Stimulated activated CD4-positive, alpha-beta T cell treated with anti-CD3 and anti-CD28 coated beads, Interleukin-1b, Interleukin-23, amount 100 ng/mL, for 24 hours (primary cell): Measurements from ENCODE around the gene JAKMIP3.
"Not testable (repeated sequence)": the region's sequence is repeated elsewhere in the genome, so short reads cannot be mapped to it uniquely, and the experiment has no call there.

Experiments used
- DNase-seq, 4 experiments: peaks; one replicate each; pipeline ENCODE4 v3.0.0-alpha.2; 2020; ENCODE audit warnings: low read depth in 4 of 4, low spot score in 1 of 4

Gene JAKMIP3

GRCh38 chr10:132064082-132064755 is 1.5 kb upstream of the JAKMIP3 start:
- DNase-seq, result no peak

DNA sequence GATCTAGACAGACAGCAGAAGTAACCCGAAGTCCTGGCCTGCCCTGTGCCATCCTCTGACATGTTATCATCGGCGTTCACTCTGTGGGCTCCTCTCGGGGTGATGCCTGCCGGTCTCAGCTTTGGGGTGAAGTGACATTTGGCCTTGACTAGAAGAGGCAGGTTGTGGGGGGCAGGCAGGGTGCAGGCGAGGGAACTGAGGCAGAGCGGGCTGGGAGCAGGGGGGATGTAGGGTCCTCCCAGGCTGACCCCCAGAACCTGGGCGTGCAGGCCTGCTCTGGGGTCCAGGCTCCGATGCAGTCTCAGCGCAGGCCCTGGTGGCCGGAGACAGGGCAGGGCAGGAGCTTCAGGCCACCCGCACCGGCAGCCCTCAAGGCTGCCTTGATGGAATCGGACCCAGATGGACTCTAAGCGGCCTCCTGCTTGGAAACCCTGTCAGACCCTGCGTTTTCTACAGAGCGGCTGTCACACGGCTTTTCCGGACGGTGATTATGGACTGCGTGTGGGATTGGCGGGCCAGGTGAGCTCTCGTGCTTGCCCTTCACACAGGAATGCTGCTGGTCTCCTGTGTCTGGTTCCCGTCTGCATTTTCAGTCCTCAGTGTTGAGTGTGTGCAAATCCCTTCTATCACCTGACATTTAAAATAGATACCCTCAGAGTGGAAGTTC is 842 bp upstream of the JAKMIP3 start:
- no peak for DNase-seq

- DNase-seq, result no peak
Observed at GRCh38 chr10:132066186-132066585, 440 bp downstream of the JAKMIP3 start.

GRCh38 chr10:132066812-132067211 is 1.1 kb downstream of the JAKMIP3 start:
- DNase-seq, result no peak

DNA sequence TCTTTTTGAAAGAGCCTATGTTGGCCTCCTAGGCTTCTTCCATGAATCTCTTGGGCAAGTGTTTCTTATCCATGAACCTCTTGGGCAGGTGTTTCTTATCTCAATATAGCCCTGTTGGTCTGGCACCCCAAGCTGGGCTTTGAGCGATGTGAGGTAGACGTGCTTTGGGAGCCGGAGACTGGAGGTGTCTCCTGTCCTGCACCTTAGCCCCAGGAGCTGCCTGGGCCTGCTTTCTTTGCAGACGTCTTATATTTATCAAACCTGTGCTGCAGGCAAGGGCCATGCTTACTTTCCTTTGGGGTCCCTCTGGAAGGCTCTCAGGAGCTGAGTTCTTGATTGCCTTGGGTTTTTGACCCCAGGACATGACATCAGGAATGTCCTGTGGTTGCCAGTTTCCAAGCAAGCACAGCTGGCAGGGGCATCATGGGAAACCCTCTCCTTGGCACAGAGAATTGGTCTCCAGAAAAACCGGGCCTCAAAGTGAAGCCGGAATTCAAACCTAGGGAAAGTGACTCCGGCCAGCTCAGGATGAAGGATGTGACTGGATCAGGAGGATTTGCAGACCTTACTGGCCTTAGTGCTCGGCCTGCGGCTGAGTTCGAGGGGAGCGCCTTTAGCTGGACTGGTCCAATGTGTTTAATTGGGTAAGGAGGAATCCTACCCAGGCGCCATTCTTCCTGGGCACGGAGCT is 2.8 kb downstream of the JAKMIP3 start:
- DNase-seq, result no peak

- DNase-seq, result no peak
Observed at GRCh38 chr10:132069122-132069848, 3.5 kb downstream of the JAKMIP3 start.

DNA sequence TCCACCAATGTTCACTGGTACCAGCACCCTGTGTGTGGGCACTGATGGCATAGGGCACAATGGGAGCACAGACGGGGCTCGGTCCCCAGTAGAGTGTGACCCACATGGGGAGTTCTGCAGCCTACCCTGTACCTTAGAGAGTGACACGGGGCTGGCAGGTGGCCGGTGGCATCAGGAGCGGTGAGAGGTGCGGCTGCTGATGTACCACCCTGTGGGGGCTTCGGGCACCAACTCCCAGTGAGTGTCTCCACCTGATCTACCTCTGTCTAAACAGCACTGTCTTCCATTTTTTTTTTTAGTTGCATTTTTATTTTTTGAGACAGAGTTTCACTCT is 4.1 kb downstream of the JAKMIP3 start:
- DNase-seq, result no peak

- DNase-seq, result no peak
Observed at GRCh38 chr10:132070724-132071123, 5.0 kb downstream of the JAKMIP3 start.

- DNase-seq, result no peak
Observed at GRCh38 chr10:132071667-132072066, 5.9 kb downstream of the JAKMIP3 start.

DNA sequence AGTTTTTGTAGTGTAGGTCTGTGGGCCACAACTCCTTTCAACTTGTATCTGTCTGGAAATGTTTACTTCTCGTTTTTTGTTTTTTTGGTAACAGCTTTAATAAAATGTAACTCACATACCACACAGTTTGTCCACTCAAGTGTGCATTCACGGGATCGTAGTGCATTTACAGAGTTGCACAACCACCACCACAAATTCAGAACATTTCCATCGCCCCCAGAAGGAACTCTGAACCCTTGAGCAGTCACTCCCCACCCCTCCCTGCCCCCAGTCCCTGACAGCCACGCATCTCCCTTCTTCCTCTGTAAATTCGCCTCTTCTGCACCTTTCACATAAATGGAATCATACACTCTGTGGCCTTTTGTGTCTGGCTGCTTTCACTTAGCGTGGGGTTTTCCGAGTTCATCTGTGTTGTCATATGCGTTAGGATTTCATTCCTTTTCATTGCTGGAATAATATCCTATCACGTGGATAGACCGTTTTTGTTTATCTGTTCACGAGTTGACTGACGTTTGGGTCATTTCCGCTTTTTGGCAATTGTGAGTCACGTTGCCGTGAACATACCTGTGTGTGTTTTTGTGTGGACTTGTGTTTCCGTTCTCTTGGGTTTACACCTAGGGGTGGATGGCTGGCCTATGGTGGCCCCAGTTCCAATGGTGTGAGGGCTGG is 10.3 kb downstream of the JAKMIP3 start:
- no peak for DNase-seq

DNA sequence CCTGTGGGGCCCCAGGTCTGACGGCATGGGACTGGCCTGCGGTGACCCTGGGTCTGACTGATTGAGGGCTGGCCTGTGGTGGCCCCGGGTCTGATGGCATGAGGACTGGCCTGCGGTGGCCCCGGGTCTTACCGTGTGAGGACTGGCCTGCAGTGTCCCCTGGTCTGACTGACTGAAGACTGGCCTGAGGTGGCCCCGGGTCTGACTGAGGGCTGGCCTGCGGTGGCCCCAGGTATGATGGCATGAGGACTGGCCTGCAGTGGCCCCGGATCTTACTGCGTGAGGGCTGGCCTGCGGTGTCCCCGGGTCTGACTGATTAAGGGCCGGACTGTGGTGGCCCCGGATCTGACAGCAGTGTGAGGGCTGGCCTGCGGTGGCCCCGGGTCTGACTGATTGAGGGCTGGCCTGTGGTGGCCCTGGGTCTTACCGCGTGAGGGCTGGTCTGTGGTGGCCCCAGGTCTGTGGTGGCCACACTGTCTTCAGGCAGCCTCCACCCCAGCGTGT is 10.9 kb downstream of the JAKMIP3 start:
- no peak for DNase-seq

DNA sequence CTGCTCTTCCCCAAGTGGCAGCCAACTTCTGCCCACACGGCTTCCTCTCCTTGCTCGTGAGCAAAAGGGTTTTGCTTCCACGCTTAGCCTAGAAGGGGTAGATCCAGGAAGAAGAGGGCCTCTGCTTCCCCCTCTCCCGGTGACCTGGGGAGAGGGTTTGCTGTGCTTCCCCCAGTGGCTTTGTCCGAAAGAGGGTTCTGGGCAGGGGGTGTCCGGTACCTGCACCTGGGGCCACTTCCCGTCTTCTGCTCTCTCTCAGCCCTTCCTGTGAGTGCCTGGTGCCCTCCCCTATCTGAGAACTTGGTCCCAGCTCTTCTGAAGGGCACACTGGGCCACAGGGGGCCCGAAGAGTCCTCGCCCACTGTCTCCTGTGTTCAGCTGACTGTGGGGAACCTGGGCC is 11.3 kb downstream of the JAKMIP3 start:
- no peak for DNase-seq

- DNase-seq, result no peak
Observed at GRCh38 chr10:132078746-132079345, 13.1 kb downstream of the JAKMIP3 start.

- DNase-seq, result not testable (repeated sequence)
Observed at GRCh38 chr10:132084384-132084783, 18.6 kb downstream of the JAKMIP3 start.

GRCh38 chr10:132093236-132093635 is 27.5 kb downstream of the JAKMIP3 start:
- not testable (repeated sequence) for DNase-seq

- no peak for DNase-seq
Observed at GRCh38 chr10:132094581-132095234, 29.0 kb downstream of the JAKMIP3 start.

- no peak for DNase-seq
Observed at GRCh38 chr10:132095403-132096113, 29.8 kb downstream of the JAKMIP3 start.

DNA sequence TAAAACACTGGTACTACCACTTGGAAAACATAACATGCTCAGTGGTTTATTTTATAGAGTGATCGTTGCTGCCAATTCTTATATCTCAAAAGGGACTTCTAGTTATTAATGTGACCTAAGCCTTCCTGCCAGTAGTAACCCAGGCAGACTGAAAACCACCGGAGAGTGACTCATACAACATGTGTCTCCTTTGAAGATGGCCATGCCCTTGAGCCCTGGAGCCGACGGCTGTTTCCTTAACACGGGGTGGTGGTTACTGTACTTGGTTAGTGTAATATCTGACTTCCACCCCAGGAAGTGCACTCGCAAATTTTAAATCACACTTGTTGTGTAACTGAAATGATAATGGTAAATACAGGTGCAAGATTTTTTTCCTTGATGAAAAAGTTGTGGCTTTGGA is 30.5 kb downstream of the JAKMIP3 start:
- no peak for DNase-seq

- DNase-seq, result no peak
Observed at GRCh38 chr10:132096863-132097478, 31.2 kb downstream of the JAKMIP3 start.
